HepG2 (cell line): ENCODE data around the gene SERPINA3. TPM values are rescaled to one million over a fixed set of nuclear protein-coding genes. Genes with fewer than 3 reads are reported as not detected.

Source experiments
- ATAD3A ChIP-seq: sonication (generic); formaldehyde crosslinking; IDR thresholded peaks from 2 replicates; pipeline ENCODE4 v1.4.0; 2020; ENCODE audit warnings: missing genetic modification reagents
- ATF4 ChIP-seq, 2 experiments: fragments of 450-650 bp in 1 of 2; sonication (generic) in 1 of 2; formaldehyde crosslinking; IDR thresholded peaks; 2 replicates each; pipeline versions ENCODE4 v1.5.0 to v1.8.0; 2020 to 2022; ENCODE audit warnings: mild to moderate bottlenecking in 1 of 2, missing genetic modification reagents in 1 of 2
- EEA1 ChIP-seq: sonication (generic); formaldehyde crosslinking; IDR thresholded peaks from 2 replicates; pipeline ENCODE4 v1.5.1; 2020; ENCODE audit warnings: mild to moderate bottlenecking, missing genetic modification reagents, borderline replicate concordance
- ERF ChIP-seq: IDR thresholded peaks from 2 replicates; pipeline ENCODE4 v1.6.1; 2018; ENCODE audit warnings: missing biosample characterization, missing genetic modification reagents
- FOXC1 ChIP-seq: sonication (generic); formaldehyde crosslinking; IDR thresholded peaks from 2 replicates; pipeline ENCODE4 v1.8.0; 2022; ENCODE audit warnings: mild to moderate bottlenecking, missing genetic modification reagents, borderline replicate concordance
- HNRNPH1 ChIP-seq: fragments of 200-400 bp; formaldehyde crosslinking; optimal IDR thresholded peaks from 2 replicates; pipeline ENCODE3; 2017; ENCODE audit warnings: mild to moderate bottlenecking, low read depth, low read length
- KMT2A ChIP-seq: sonication (generic); formaldehyde crosslinking; IDR thresholded peaks from 2 replicates; pipeline ENCODE4 v1.4.0; 2020; ENCODE audit warnings: missing genetic modification reagents
- MED8 ChIP-seq: sonication (generic); formaldehyde crosslinking; IDR thresholded peaks from 2 replicates; pipeline ENCODE4 v1.8.1; 2023; ENCODE audit warnings: mild to moderate bottlenecking, missing genetic modification reagents; ENCODE audit not compliant: insufficient replicate concordance
- NFKB2 ChIP-seq: sonication (generic); formaldehyde crosslinking; IDR thresholded peaks from 2 replicates; pipeline ENCODE4 v1.4.0; 2020; ENCODE audit warnings: missing genetic modification reagents, borderline replicate concordance
- RBFOX2 ChIP-seq: fragments of 200-400 bp; formaldehyde crosslinking; IDR thresholded peaks from 2 replicates; pipeline ENCODE4 v1.6.1; 2017; ENCODE audit warnings: low read depth, mild to moderate bottlenecking, low read length
- SPEN ChIP-seq: sonication (generic); formaldehyde crosslinking; IDR thresholded peaks from 2 replicates; pipeline ENCODE4 v1.5.1; 2020; ENCODE audit warnings: low read depth, mild to moderate bottlenecking, missing genetic modification reagents
- YY1 ChIP-seq: IDR thresholded peaks from 2 replicates; pipeline ENCODE4 v1.6.1; 2011; ENCODE audit warnings: low read length, low read depth, moderate library complexity, mild to moderate bottlenecking; ENCODE audit not compliant: insufficient read depth, insufficient replicate concordance
- ZBTB20 ChIP-seq: sonication (generic); formaldehyde crosslinking; IDR thresholded peaks from 2 replicates; pipeline ENCODE4 v1.8.1; 2023; ENCODE audit warnings: missing genetic modification reagents, low read depth, mild to moderate bottlenecking, borderline replicate concordance
- ZNF367 ChIP-seq: sonication (generic); formaldehyde crosslinking; IDR thresholded peaks from 2 replicates; pipeline ENCODE4 v1.4.0; 2020; ENCODE audit warnings: missing genetic modification reagents, borderline replicate concordance
- ZNF549 ChIP-seq: sonication (generic); formaldehyde crosslinking; IDR thresholded peaks from 2 replicates; pipeline ENCODE4 v1.5.0; 2020; ENCODE audit warnings: missing genetic modification reagents
- polyA plus RNA-seq, 8 experiments: library from polyadenylated mRNA; depleted of rRNA in 3 of 8; stranded (reverse) in 7 of 8; unstranded in 1 of 8; fragments of >200 nt; fragmentation: Illumina TruSeq in 4 of 8; extraction: Trizol in 4 of 8; gene quantifications; 2 replicates each; pipeline versions ENCODE4 v1.2.1 to v1.2.3, GENCODE V29; 2011 to 2016; ENCODE audit warnings: low read depth in 4 of 8, missing spikeins in 1 of 8, mixed read lengths in 1 of 8; ENCODE audit not compliant: insufficient read depth in 1 of 8
- total RNA-seq, 5 experiments: library from RNA; depleted of rRNA; stranded (reverse); fragments of >200 nt; fragmentation: Illumina TruSeq; extraction: Trizol; gene quantifications; 2 replicates each; pipeline ENCODE4 v1.2.3, GENCODE V29; 2016; ENCODE audit warnings: low read depth in 1 of 5
- TF ChIP-seq, protein P1 (sequence below): sonication (generic); formaldehyde crosslinking; IDR thresholded peaks from 2 replicates; pipeline ENCODE4 v1.5.1; 2020; ENCODE audit warnings: missing genetic modification reagents, mild to moderate bottlenecking, borderline replicate concordance
- TF ChIP-seq, protein P2 (sequence below): sonication (generic); formaldehyde crosslinking; IDR thresholded peaks from 2 replicates; pipeline ENCODE4 v1.9.0; 2022; ENCODE audit warnings: missing genetic modification reagents, mild to moderate bottlenecking, borderline replicate concordance
- TF ChIP-seq, protein P3 (sequence below): sonication (generic); formaldehyde crosslinking; IDR thresholded peaks from 2 replicates; pipeline ENCODE4 v1.4.0; 2020; ENCODE audit warnings: missing genetic modification reagents, borderline replicate concordance

The SERPINA3 gene
- total and polyA plus RNA-seq, 2 of the 13 experiments (the other 11 are each of a cell fraction or from before 2014, with no cell fraction given): 825 to 2,200 TPM

DNA sequence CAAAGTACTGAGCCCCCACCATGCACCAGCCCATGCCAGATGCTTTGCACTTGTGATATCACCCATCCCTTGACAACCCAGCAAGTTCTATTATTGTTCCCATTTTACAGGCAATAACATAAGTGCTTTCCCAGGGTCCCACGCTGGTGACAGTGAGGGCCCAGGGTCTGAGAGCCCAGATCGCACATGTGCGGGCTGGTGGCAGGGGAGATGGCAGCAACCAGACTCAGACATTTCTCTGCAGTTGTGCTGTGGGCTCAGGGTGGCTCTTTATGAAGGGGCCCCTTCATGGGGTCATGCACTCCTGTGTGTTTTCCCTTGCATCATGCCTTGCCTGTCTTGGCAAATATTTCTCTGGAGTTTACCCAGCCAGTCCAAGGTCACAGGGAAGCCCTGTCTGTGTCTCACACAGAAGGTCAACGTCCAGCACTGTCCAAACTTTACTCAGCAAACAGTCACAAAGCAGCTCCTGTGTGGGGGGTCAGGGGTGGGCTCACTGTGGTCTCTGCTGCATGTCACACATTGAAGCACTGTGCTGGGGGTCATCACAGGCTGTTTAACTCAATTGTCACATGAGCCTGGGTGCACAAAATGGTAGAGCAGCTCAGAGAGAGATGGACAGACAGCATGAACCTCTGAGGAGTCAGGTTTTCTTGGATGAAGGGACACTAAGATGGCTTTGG lies 18.3 kb upstream of the SERPINA3 start (continued):
- TF ChIP-seq ERF (CRISPR knock-in tag) (peak; percentile 100), ZBTB20 (CRISPR knock-in tag) (peak; percentile 98), FOXC1 (peak; percentile 74; the same call in 1 of the 2 replicates), YY1 (peak; percentile 76), ZNF549 (CRISPR knock-in tag) (no peak), SPEN (peak; percentile 95; the same call in 1 of the 2 replicates), ZNF367 (CRISPR knock-in tag) (no peak), ATAD3A (CRISPR knock-in tag) (no peak), HNRNPH1 (no peak), RBFOX2 (no peak), ATF4 (CRISPR knock-in tag; IDR thresholded peaks at IDR 0.05) (peak in 1 of 2 experiments; percentile 99; a peak in 2 of 4 replicates), NFKB2 (CRISPR knock-in tag) (no peak; the same call in 1 of the 2 replicates), KMT2A (CRISPR knock-in tag) (0 out of 2 replicates have a peak, but pooled peaks have one; percentile 37), EEA1 (no peak), MED8 (CRISPR knock-in tag) (peak; percentile 99)
- TF ChIP-seq, protein P1, sequence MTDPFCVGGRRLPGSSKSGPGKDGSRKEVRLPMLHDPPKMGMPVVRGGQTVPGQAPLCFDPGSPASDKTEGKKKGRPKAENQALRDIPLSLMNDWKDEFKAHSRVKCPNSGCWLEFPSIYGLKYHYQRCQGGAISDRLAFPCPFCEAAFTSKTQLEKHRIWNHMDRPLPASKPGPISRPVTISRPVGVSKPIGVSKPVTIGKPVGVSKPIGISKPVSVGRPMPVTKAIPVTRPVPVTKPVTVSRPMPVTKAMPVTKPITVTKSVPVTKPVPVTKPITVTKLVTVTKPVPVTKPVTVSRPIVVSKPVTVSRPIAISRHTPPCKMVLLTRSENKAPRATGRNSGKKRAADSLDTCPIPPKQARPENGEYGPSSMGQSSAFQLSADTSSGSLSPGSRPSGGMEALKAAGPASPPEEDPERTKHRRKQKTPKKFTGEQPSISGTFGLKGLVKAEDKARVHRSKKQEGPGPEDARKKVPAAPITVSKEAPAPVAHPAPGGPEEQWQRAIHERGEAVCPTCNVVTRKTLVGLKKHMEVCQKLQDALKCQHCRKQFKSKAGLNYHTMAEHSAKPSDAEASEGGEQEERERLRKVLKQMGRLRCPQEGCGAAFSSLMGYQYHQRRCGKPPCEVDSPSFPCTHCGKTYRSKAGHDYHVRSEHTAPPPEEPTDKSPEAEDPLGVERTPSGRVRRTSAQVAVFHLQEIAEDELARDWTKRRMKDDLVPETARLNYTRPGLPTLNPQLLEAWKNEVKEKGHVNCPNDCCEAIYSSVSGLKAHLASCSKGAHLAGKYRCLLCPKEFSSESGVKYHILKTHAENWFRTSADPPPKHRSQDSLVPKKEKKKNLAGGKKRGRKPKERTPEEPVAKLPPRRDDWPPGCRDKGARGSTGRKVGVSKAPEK: 0 out of 2 replicates have a peak, but pooled peaks have one; percentile 81
- TF ChIP-seq, protein P2, sequence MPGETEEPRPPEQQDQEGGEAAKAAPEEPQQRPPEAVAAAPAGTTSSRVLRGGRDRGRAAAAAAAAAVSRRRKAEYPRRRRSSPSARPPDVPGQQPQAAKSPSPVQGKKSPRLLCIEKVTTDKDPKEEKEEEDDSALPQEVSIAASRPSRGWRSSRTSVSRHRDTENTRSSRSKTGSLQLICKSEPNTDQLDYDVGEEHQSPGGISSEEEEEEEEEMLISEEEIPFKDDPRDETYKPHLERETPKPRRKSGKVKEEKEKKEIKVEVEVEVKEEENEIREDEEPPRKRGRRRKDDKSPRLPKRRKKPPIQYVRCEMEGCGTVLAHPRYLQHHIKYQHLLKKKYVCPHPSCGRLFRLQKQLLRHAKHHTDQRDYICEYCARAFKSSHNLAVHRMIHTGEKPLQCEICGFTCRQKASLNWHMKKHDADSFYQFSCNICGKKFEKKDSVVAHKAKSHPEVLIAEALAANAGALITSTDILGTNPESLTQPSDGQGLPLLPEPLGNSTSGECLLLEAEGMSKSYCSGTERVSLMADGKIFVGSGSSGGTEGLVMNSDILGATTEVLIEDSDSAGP (CRISPR knock-in tag): peak; percentile 94
- TF ChIP-seq, protein P3, sequence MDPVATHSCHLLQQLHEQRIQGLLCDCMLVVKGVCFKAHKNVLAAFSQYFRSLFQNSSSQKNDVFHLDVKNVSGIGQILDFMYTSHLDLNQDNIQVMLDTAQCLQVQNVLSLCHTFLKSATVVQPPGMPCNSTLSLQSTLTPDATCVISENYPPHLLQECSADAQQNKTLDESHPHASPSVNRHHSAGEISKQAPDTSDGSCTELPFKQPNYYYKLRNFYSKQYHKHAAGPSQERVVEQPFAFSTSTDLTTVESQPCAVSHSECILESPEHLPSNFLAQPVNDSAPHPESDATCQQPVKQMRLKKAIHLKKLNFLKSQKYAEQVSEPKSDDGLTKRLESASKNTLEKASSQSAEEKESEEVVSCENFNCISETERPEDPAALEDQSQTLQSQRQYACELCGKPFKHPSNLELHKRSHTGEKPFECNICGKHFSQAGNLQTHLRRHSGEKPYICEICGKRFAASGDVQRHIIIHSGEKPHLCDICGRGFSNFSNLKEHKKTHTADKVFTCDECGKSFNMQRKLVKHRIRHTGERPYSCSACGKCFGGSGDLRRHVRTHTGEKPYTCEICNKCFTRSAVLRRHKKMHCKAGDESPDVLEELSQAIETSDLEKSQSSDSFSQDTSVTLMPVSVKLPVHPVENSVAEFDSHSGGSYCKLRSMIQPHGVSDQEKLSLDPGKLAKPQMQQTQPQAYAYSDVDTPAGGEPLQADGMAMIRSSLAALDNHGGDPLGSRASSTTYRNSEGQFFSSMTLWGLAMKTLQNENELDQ: no peak; the same call in 1 of the 2 replicates
